Neural progenitor cell (in vitro differentiated cells): ENCODE data around the gene CCDC78.
A peak's percentile ranks its signal among the peaks of the same experiment; 100 is the strongest.

Source experiments
- EZH2 ChIP-seq: fragments of 200-600 bp; sonication (generic); IDR thresholded peaks from 2 replicates; pipeline ENCODE4 v1.6.1; 2017; ENCODE audit warnings: antibody characterized with exemption, mild to moderate bottlenecking, moderate library complexity
- TF ChIP-seq, protein P1 (sequence below): fragments of 200-600 bp; sonication (generic); IDR thresholded peaks from 2 replicates; pipeline ENCODE4 v1.5.1; 2017; ENCODE audit warnings: antibody characterized with exemption, mild to moderate bottlenecking

DNA sequence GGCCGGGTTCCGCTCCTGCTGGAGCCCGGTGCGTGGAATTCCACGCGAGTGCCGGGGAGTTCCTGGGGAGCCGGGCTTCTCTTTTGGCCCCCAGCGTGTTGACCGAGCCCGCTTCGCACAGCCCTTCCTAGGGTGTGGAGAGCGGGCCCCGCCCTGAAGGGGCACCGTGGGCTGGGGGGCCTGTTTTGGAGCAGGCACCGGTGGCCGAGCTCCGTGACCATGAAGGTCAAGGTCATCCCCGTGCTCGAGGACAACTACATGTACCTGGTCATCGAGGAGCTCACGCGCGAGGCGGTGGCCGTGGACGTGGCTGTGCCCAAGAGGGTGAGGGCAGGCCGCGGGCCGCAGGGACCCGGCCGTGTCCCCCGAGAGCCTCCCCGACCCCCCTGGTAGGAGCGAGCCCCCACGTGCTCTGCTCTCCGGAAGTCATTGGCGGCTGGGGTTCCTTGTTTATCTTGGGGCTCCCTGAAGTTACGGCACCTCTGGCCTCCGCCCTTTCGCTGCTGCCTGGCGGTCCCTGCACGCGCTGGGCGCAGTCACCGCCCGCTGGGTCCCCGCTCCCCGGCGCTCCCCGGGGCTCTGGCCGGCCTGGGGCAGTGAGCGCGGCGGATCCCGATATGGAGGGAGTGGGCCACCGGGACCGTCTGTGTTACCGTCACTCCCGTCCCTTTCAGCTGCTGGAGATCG is 1.2 kb upstream of the CCDC78 start:
- peak; percentile 72 for TF ChIP-seq EZH2
- TF ChIP-seq, protein P1, sequence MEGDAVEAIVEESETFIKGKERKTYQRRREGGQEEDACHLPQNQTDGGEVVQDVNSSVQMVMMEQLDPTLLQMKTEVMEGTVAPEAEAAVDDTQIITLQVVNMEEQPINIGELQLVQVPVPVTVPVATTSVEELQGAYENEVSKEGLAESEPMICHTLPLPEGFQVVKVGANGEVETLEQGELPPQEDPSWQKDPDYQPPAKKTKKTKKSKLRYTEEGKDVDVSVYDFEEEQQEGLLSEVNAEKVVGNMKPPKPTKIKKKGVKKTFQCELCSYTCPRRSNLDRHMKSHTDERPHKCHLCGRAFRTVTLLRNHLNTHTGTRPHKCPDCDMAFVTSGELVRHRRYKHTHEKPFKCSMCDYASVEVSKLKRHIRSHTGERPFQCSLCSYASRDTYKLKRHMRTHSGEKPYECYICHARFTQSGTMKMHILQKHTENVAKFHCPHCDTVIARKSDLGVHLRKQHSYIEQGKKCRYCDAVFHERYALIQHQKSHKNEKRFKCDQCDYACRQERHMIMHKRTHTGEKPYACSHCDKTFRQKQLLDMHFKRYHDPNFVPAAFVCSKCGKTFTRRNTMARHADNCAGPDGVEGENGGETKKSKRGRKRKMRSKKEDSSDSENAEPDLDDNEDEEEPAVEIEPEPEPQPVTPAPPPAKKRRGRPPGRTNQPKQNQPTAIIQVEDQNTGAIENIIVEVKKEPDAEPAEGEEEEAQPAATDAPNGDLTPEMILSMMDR = no peak
